Breast epithelium (tissue), 3 donors: ENCODE measurements around the gene CD209.

Source experiments
- POLR2A ChIP-seq: fragments of 450-650 bp; IDR thresholded peaks from one replicate; pipeline ENCODE4 v1.6.1; 2016; ENCODE audit warnings: antibody characterized with exemption, mild to moderate bottlenecking, moderate library complexity
- POLR2AphosphoS5 ChIP-seq, 3 donors: sonication (generic); formaldehyde crosslinking; IDR thresholded peaks; one replicate each; pipeline ENCODE4 v1.6.1; 2017; ENCODE audit warnings: antibody characterized with exemption in 3 of 3
- TF ChIP-seq, protein P1 (sequence below), 3 donors: fragments of 450-650 bp; IDR thresholded peaks; one replicate each; pipeline ENCODE4 v1.5.1; 2016 to 2017; ENCODE audit warnings: antibody characterized with exemption in 3 of 3, mild to moderate bottlenecking in 3 of 3, moderate library complexity in 3 of 3

DNA sequence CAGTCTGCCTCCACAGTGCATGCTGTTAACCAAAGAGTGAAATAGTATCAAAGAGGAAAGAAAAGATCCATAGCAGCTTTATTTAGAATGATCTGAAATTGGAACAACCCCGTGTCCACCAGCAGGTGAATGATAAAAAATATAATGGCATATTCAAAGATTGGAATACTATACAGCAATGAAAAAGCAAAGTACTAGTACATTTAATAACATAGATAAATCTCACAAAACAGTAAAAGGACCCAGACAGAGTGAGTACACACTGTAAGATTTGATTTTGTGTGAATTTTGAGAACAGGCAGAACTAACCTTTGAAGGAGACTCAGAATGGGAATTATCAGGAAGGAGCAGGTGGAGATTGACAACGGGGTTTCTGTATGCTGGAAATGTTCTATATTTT lies 837 bp upstream of the CD209 start:
- TF ChIP-seq, protein P1, sequence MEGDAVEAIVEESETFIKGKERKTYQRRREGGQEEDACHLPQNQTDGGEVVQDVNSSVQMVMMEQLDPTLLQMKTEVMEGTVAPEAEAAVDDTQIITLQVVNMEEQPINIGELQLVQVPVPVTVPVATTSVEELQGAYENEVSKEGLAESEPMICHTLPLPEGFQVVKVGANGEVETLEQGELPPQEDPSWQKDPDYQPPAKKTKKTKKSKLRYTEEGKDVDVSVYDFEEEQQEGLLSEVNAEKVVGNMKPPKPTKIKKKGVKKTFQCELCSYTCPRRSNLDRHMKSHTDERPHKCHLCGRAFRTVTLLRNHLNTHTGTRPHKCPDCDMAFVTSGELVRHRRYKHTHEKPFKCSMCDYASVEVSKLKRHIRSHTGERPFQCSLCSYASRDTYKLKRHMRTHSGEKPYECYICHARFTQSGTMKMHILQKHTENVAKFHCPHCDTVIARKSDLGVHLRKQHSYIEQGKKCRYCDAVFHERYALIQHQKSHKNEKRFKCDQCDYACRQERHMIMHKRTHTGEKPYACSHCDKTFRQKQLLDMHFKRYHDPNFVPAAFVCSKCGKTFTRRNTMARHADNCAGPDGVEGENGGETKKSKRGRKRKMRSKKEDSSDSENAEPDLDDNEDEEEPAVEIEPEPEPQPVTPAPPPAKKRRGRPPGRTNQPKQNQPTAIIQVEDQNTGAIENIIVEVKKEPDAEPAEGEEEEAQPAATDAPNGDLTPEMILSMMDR (IDR thresholded peaks at IDR 0.05): no peak
- TF ChIP-seq POLR2A (no peak), POLR2AphosphoS5 (IDR thresholded peaks at IDR 0.05) (no peak)
